ENCODE measurements around the gene ERC1.
A peak's percentile ranks its signal among the peaks of the same experiment; 100 is the strongest.

ERC1 gene

GRCh38 chr12:949453-950191, 41.4 kb upstream of the ERC1 start, which contains the start of gene RAD52:
Gene RAD52, minus strand, starts transcription at chr12:949694. Its CDS starts 16,636 bp downstream, at chr12:933058.
- in situ Hi-C loops (cut with HindIII; ENCODE audit: low sequenced_read_pairs): no loop called here
- TF ChIP-seq CTCF (IDR thresholded peaks at IDR 0.05; ENCODE audit: low read depth, low read length, missing control alignments): peak; percentile 96

DNA sequence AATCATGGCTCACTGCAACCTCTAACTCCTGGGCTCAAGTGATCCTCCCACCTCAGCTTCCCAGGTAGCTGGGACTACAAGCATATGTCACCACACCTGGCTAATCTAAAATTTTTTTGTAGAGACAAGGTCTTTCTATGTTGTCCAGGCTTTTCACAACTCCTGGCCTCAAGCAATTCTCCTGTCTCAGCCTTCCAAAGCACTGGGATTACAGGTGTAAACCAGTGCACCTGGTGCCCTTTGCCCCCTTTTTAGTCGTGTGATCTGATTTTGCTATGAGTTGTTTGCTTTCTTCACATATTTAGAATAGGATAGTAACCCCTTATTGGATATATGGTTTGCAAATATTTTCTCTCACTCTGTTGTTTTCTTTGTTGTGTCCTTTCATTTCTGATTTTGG, 39.8 kb upstream of the ERC1 start:
- no peak overlapping the region for H3K4me3 ChIP-seq (ENCODE audit: low read depth, low read length)
- TF ChIP-seq CTCF (IDR thresholded peaks at IDR 0.05; ENCODE audit: low read depth, low read length, missing control alignments): no peak
- in situ Hi-C loops (cut with HindIII; ENCODE audit: low sequenced_read_pairs): no loop called here
- DNase-seq (ENCODE audit: low read depth): no peak

More at GRCh38 chr12:949453-950191, 41.4 kb upstream of the ERC1 start, which contains the start of gene RAD52:
- peak; percentile 98 for DNase-seq (ENCODE audit: low read depth)
- peak within 1 kb of the TSS; percentile 95 for H3K4me3 ChIP-seq (ENCODE audit: low read depth, low read length)

DNA sequence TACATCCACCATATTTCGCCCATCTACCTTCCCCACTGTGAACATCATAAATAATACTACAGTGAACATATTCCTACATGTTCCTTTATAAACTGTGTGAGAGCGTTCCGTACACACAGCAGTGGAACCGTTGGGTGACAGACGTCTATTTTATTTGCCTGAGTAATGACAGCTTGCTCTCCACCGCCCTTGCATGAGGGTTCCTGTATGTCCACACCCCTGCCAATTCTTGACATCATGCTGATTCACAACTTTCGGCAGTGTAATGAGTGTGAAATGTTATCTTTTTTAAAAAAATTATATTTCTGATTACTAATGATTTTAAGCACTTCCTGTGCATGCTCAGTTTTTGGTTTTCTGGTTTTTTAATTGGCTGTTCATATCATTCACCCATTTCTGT, 37.2 kb upstream of the ERC1 start:
- no peak for TF ChIP-seq CTCF (IDR thresholded peaks at IDR 0.05; ENCODE audit: low read depth, low read length, missing control alignments)
- in situ Hi-C loops (cut with HindIII; ENCODE audit: low sequenced_read_pairs): no loop called here
- no peak for DNase-seq (ENCODE audit: low read depth)
- H3K4me3 ChIP-seq (ENCODE audit: low read depth, low read length): no peak overlapping the region

DNA sequence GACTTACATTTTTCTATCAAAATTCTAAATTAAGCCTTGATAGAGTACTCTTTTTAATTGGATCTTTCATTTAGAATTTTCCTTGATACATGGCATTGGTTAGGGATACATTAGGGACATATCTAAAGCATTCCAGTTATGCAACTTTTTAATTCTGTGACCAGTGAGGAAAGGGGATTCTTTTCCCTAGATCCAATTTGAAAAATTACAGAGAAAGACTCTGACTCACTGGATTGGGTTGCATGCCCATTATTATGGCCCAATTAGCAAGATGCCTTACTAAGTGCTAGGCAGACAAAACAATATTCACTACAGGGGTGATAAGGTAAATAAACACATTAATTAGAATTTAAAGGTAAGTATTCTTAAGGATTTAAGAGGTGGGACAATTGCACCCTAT, 36.3 kb upstream of the ERC1 start:
- in situ Hi-C loops (cut with HindIII; ENCODE audit: low sequenced_read_pairs): no loop called here
- TF ChIP-seq CTCF (IDR thresholded peaks at IDR 0.05; ENCODE audit: low read depth, low read length, missing control alignments): no peak

DNA sequence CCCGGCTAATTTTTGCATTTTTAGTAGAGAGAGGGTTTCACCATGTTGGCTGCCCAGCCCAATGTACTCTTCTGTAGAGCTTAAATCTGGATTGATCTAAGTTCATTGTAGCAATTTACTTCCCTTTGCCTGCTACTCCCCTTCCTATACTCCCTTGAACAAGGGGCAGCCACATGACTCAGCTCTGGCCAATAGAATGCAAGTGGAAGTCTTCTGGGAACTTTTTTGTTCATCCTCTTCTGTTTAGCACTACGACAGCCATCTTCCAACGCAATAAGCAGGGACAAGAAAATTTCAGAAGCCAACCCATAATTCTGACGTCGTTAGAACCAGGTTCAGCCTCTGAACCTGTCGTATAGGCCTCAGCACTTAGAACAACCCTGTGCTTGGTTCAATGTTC, 35.1 kb upstream of the ERC1 start:
- in situ Hi-C loops (cut with HindIII; ENCODE audit: low sequenced_read_pairs): no loop called here
- TF ChIP-seq CTCF (IDR thresholded peaks at IDR 0.05; ENCODE audit: low read depth, low read length, missing control alignments): no peak
- H3K4me3 ChIP-seq (ENCODE audit: low read depth, low read length): no peak overlapping the region
- DNase-seq (ENCODE audit: low read depth): no peak

More for the DNA sequence above, 36.3 kb upstream of the ERC1 start:
- H3K4me3 ChIP-seq (ENCODE audit: low read depth, low read length): no peak overlapping the region
- no peak for DNase-seq (ENCODE audit: low read depth)

GRCh38 chr12:958588-959123, 32.4 kb upstream of the ERC1 start:
- no peak for DNase-seq (ENCODE audit: low read depth)
- in situ Hi-C loops (cut with HindIII; ENCODE audit: low sequenced_read_pairs): no loop called here
- H3K4me3 ChIP-seq (ENCODE audit: low read depth, low read length): no peak overlapping the region
- TF ChIP-seq CTCF (IDR thresholded peaks at IDR 0.05; ENCODE audit: low read depth, low read length, missing control alignments): no peak

All from astrocyte of the cerebellum (primary cell).